RPMI8226 (cell line): ENCODE results near the gene GJD3.

ENCODE experiments used
- DNase-seq: peaks from one replicate; pipeline ENCODE4 v3.0.0-alpha.2; 2015

The GJD3 gene

GRCh38 chr17:40366861-40367518 lies 2.5 kb upstream of the GJD3 start:
- DNase-seq = no peak

DNA sequence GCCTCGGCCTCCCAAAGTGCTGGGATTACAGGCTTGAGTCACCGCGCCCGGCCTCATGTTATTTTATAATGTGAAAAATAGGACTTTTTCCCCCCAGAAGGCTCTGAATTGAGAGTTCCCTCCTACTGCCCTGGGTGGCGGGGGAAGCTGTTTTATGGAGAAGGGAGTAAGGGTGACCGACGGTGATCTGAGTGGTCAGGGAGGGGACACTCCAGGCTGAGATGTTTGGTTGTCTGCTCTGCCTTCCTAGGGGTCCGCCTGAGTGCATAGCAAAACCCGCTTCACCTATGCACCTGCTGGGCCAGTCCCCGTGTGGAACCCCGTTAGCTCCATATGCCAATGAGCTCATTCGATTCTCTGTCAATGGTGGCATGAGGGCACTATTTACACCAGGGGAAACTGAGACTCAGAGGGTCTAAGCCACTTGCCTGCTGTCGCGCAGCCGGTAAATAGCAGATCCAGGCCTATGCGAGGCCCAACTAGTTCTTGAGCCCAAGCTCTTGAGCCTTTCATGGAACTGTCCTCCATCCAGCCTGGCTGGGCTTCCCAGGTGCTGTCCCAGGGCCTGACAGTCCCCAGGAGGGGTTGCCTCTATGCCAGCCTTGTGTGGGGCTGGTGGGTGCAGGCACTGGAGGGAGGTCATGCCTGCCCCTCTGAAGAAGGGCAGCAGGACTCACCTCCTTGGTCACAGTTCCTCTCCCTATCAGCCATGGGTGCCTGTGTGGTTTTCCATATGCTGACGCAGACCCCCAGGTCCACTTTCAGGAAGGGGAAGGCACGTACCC lies 1.7 kb upstream of the GJD3 start:
- DNase-seq = no peak

DNA sequence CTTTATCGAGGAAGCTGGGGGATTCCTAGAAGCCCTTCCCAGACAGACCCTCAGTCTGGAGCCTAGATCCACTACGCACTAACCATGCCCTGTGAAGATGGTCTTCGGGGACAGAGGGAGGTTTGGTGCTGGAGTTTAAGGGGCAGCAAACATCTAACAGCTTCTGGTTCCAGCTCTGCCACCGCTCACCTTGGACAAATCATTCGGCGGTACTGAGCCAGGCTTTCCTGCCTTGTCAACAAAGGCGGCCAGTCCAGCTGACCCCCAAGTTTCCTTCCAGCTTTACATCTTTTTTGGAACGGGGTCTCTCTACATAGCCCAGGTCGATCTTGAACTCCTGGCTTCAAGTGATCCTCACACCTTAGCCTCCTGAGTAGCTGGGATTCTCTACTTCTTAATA lies 369 bp upstream of the GJD3 start:
- DNase-seq = no peak

DNA sequence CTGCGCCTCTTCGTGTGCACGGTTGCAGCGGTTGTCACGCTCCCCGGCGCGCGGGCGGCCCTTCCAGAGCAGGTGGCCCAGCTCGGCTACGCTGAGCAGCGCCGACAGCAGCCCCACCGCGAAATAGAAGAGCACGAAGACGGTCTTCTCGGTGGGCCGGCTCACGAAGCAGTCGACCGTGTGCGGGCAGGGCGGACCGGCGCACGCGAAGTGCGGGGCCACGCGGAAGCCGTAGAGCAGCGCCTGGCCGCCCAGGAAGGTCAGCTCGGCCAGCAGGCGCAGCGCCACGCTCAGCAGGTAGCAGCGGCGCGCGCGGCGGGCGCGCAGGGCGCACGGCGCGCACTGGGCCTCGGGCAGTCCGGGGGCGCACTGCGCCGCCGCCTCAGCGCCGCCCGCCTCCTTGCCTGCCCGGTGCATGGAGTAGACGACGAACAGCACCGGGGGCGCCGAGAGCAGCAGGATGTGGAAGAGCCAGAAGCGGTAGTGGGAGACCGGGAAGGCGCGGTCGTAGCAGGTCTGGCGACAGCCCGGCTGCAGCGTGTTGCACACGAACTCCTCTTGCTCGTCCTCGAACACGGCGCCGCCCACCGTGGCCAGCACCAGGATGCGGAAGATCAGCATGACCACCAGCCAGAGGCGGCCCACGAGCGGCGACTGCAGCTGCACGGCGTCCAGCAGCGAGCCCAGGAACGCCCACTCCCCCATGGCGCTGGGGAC lies 1.3 kb downstream of the GJD3 start:
- DNase-seq = peak; percentile 46

DNA sequence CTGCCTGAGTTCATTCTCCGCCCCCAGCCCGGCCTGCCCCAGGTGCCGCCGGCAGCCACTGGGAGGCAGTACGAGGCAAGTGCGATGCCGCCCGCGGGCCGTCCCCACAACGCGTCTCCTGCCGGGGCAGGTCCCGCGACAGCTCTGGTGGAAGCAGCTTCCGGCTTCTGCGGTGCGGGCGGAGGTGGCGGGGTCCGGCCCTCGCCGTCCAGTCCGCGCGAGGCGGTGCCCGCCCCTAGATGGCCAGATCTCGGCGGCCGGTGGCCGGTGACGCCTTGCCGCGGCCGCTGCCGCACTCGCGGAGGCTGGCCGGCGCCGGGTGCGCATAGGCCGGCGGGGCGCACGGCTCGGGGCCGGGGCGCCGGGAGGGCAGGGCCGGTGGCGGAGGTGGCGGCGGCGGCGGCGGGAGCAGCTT lies 1.8 kb downstream of the GJD3 start:
- peak; percentile 88 for DNase-seq

DNA sequence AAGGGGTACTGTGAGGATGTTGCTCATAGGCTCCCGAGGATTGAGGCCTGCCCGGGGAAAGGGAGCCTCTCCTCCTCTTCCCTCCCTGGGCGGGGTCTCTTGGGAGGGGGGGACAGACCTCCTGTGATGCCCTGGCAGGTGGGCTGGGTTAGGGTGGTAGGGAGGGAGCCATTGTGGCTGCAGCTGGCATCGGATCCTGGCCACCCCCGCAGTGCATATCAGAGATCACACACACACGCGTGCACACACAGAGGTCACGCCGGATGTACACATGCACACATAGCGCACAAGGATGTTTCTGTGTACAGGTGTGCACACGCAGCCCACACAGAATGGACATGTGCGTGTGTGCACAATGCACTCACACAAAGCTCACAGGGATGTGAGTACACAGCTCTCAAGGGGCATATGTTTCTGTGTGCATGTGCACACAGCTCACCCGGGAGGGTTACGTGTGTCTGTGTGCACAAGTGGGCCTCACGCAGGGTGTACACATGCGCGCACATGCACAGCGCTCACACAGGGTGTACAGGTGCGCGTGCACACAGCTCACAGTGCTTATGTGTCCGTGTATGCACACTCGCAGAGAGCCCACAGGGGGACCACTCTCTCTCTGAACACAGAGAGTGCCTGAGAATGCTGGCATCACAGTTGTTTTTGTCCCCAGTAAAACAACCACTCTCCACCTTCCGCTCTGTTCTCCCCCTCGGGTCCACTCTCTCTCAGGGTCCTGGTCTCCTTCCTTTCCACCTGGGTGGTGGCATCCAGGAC lies 2.4 kb downstream of the GJD3 start:
- no peak for DNase-seq

- DNase-seq = no peak
Observed at GRCh38 chr17:40361063-40361924, 3.2 kb downstream of the GJD3 start.

DNA sequence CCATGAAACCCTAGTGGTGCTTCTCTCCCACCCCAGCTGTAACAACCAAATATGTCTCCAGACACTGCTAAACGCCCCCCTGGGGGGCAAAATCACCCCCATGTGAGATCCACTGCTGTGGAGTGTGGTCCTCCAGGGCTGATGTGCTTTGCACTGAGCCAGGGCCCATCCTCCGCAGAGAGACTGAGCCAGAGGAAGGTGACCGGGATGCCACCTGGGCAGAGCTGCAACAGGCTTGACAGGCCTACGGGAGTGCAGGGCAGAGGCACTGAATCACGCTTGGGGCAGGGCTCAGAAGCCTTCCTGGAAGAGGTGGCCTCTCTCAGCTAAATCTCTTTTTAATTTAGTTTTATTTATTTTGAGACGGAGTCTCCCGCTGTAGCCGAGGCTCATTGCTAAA lies 4.4 kb downstream of the GJD3 start:
- DNase-seq = no peak

GRCh38 chr17:40358323-40359038 lies 6.1 kb downstream of the GJD3 start:
- DNase-seq = peak; percentile 90

GRCh38 chr17:40356990-40357881 lies 7.3 kb downstream of the GJD3 start:
- DNase-seq = no peak

- no peak for DNase-seq
Observed at GRCh38 chr17:40355804-40356758, 8.5 kb downstream of the GJD3 start.

DNA sequence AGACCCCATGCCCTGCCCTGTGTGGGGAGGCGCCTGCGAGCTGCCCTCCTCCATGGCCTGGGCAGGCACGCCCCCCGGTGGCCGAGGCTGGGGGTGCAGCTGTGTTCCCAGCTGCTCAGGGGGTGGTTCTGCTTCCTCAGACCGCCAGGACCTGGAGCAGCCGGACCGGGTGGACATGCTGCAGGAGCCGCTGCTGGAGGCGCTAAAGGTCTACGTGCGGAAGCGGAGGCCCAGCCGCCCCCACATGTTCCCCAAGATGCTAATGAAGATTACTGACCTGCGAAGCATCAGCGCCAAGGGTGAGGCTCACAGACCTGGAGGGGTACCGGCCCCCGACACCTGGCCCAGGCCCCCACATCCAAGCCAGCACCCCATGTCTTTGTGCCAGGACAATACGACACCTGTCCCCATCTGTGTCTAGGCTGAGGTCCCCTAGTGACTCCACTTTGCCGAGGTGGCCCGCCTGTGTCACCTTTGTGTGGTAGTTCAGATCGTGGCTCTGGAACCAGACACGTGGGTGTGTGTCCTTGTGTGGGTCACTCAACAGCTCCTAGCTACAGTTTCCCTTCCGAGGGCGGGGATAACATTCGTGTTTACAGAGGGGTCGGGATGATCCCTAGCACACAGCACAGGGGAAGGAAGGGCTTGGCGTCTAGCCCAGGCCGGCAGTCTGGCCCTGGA lies 9.3 kb downstream of the GJD3 start:
- DNase-seq = peak; percentile 51

DNA sequence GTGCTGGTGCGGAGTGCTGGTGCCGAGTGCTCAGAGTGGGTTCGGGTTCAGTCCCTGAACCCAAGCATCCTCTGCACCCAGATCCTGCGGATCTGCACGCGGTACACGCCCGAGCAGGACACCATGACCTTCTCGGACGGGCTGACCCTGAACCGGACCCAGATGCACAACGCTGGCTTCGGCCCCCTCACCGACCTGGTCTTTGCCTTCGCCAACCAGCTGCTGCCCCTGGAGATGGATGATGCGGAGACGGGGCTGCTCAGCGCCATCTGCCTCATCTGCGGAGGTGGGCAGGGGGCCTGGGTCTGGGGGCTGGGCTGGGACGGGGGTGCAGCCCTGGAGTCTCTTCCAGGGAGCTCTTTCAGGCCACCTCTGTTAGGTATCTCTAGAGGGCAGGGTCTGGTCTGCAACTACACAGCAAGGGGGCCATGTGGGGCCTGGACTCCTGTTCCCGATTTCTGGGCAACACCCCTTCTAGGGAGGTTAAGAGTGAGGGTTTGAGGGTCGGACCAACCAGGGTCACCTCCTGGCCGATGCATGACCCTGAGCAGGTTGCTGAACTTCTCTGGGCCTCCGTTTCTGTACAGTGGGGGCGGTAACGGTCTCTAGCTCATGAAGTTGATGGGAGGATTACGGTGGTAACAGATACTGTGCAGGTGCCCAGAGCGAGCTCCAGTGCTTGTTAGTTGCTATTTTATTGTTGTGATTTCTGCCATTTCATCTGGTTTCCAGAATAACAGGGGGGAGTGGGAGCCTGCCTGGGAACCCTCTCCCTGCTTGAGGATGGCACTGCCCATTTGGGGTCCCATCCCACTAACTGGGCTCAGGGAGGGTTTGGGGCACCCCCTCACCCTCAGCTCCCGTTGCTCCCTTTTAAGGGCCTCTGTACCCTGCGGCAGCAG lies 10.1 kb downstream of the GJD3 start:
- DNase-seq = no peak

DNA sequence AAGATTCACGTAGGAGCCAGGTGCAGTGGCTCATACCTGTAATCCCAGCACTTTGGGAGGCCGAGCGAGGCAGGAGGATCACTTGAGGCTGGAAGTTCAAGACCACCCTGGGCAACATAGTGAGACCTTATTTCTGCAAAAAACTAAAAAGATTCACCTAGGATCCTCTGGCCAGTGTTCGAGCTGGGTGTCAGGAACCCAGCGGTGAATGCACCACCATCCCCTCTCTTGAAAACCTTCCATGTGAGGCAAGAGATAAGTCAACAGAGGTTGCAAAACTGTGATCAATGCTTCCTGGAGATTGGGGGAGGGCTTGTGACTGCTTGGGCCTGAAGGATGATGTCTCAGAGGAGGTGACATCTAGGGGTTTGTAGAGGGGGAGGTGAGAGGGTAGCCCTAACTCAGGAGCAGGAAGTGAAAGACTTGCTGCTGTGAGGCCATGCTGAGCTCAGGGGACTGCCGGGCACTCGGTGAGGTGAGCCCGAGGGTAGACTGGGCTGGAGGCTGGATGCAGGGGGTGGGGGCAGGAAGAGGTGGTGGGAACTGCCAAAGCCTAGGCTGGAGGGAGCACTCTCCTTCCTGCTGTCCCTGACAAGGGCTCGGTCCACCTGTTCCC lies 11.7 kb downstream of the GJD3 start:
- DNase-seq = no peak

DNA sequence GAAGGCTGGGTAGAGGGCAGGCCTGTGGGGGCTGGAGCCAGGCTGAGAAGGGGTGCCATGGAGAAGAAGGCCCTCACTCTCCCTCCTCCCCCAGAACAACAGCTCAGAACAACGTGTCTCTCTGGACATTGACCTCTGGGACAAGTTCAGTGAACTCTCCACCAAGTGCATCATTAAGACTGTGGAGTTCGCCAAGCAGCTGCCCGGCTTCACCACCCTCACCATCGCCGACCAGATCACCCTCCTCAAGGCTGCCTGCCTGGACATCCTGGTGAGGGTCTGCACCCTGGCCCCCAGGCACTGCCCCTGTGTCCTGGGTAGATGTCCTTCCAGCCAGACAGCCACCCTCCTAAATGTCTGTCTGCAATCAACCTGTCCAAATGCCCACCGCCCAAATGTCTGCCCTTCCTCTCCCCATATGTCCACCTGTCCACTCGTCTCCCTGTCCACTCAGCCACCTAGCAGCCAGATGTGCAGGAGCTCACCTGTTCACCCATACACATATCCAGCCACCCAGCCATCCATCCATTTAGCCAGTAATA lies 12.2 kb downstream of the GJD3 start:
- DNase-seq = no peak

- no peak for DNase-seq
Observed at GRCh38 chr17:40351359-40352236, 12.9 kb downstream of the GJD3 start.
